VCaP (cell line): Measurements from ENCODE around the gene PMFBP1.

Source experiments
- H3K27ac ChIP-seq: fragments of 450-650 bp; 2 replicates; pipeline ENCODE4 v1.5.1; 2017
- CTCF ChIP-seq: fragments of 450-650 bp; conservative IDR thresholded peaks from 2 replicates; pipeline ENCODE4 v1.5.1; 2017; ENCODE audit warnings: mild to moderate bottlenecking, moderate library complexity

The PMFBP1 gene

DNA sequence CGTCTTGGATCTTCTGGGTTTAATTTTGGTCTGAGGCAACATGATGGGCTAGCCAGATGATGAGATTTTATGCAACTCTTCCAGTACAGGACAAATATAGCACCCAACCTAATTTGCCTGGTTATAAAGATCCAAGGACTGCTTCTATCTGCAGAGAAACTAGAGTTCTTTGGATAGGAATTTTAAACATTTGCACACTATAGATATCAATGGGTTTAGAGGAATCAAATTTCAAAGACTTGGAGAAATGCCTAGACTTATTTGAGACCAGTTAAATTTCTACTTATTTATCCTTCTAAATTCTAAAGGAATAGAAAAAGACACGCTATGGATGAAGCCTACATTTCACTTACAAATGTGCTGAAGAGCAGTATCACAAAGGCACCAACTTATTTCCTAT is 12.6 kb downstream of the PMFBP1 start:
- no peak for TF ChIP-seq CTCF
- no peak overlapping the region for H3K27ac ChIP-seq

GRCh38 chr16:72149676-72150464 is 22.1 kb downstream of the PMFBP1 start:
- no peak for TF ChIP-seq CTCF
- no peak overlapping the region for H3K27ac ChIP-seq

DNA sequence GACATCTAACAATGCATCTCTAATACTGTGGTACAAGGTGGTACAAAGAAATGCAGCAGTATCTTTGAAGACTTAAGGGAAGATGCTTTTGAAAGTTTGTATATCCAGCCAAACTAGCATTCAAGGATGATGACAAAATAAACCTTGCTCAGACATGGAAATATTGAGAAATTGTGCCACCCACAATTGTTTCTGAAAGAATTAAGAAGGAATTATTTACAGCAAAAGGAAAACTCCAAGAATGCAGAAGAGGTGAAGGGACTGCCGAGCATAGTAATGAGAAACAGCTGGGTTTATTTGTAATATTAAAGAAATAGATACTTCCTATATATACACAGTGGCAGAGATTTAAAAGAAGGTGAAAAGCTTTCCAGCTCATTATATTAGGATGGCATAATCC is 29.5 kb downstream of the PMFBP1 start:
- no peak for TF ChIP-seq CTCF

DNA sequence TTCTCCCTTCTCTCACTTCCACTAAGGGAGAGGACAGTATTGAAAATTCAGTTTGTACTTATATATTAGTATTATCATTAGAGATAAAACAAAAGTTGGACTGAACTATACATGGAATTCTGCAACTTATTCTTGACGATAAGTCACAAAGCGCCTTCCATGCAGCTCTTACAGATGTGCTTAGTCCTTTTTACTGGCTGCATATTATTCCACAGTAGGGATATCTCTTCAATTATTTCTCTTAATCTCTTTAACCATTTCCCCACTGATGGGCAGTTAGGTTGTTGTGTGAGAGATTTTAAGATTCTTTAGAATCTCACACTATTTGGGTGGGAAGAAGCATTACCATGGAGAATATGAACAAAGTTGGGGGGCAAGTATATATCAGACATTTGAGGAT is 32.0 kb downstream of the PMFBP1 start:
- TF ChIP-seq CTCF = no peak

More for the DNA sequence above, 29.5 kb downstream of the PMFBP1 start:
- H3K27ac ChIP-seq = no peak overlapping the region

DNA sequence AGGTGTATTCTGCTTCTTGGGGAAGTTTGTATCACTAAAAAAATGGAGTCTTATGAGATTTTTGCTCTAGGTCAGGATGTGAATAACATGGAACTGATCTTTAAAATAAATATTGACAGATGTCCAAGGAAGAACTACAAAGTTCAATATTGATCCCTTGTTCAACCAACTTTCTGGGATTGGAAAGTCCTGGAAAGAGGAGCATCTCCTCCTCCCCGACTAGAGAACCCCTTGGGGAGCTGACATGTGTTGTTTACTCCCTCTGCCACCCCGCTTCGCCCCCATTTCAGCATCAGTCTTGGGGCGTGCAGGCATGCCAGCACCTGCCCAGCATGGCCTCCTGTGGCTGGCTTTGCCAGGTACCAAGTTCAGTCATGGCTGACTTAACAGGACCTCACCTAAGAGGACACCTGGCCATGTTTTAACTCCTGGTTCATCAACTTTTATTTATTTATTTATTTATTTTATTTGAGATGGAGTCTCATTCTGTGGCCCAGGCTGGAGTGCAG is 33.8 kb downstream of the PMFBP1 start:
- no peak overlapping the region for H3K27ac ChIP-seq
- no peak for TF ChIP-seq CTCF

More for the DNA sequence above, 32.0 kb downstream of the PMFBP1 start:
- no peak overlapping the region for H3K27ac ChIP-seq

GRCh38 chr16:72137380-72138063 is 34.4 kb downstream of the PMFBP1 start:
- no peak for TF ChIP-seq CTCF
- no peak overlapping the region for H3K27ac ChIP-seq

GRCh38 chr16:72134507-72134906 is 37.4 kb downstream of the PMFBP1 start:
- no peak for TF ChIP-seq CTCF
- H3K27ac ChIP-seq = no peak overlapping the region
